Hematopoietic multipotent progenitor cell treated with erythropoietin and hydrocortisone succinate and interleukin-3 and kit ligand, for 8 days (in vitro differentiated cells): ENCODE measurements around the gene CEACAM16.
A peak's percentile ranks its signal among the peaks of the same experiment; 100 is the strongest.
"Not testable (repeated sequence)": the region's sequence is repeated elsewhere in the genome, so short reads cannot be mapped to it uniquely, and the experiment has no call there.

Experiments
- DNase-seq: peaks from one replicate; pipeline ENCODE4 v3.0.0-alpha.2; 2015

Gene CEACAM16, protein sequence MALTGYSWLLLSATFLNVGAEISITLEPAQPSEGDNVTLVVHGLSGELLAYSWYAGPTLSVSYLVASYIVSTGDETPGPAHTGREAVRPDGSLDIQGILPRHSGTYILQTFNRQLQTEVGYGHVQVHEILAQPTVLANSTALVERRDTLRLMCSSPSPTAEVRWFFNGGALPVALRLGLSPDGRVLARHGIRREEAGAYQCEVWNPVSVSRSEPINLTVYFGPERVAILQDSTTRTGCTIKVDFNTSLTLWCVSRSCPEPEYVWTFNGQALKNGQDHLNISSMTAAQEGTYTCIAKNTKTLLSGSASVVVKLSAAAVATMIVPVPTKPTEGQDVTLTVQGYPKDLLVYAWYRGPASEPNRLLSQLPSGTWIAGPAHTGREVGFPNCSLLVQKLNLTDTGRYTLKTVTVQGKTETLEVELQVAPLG

DNA sequence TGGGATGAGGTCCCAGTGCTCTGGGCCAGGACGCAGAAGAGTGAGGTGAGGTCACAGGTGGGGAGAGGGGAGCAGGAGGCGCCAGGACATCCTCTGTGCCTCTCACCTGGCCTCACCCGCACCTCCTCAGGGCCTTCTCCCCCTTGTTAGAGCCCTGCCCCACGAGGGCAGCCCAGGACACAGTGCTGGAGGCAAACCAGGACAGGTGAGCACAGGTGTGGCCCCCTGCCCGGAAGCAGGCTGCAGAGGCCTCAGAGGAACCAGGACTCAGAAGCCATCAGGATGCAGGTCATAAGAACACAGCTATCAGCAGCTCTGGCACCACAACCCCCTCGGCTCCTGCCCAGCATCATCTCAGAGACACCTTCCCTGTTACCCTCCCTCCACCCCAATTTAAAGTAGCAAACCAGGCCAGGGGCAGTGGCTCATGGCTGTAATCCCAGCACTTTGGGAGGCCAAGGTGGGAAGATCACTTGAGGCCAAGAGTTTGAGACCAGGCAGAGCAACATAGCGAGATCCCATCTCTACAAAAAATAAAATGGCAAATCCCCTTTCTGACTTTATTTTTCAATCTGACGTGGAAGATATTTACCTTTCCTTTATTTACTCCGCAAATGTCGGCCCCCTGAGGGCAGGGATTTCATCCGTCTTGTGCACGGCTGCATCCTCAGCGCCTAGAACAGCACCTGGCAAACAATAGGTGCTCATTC is at the start of gene CEACAM16:
CEACAM16 (plus strand) TSS at position 660 of the 710 bp plus-strand sequence. CDS start 2,306 bp downstream, outside the sequence.
- no peak for DNase-seq

DNA sequence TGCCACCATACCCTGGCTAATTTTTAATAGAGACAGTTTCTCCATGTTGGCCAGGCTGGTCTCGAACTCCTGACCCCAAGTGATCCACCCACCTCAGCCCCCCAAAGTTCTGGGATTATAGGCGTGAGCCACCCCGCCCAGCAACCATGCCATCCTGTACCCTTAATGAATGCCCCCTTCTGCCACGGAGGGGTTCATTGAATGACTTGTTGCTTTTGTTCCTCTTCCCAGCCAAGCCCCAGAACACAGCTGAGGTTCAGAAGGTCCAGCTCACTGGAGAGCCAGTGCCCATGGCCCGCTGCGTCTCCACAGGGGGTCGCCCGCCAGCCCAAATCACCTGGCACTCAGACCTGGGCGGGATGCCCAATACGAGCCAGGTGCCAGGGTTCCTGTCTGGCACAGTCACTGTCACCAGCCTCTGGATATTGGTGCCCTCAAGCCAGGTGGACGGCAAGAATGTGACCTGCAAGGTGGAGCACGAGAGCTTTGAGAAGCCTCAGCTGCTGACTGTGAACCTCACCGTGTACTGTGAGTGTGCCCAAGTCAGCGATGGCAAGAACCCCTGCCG is 49.3 kb upstream of the CEACAM16 start:
- DNase-seq = no peak

DNA sequence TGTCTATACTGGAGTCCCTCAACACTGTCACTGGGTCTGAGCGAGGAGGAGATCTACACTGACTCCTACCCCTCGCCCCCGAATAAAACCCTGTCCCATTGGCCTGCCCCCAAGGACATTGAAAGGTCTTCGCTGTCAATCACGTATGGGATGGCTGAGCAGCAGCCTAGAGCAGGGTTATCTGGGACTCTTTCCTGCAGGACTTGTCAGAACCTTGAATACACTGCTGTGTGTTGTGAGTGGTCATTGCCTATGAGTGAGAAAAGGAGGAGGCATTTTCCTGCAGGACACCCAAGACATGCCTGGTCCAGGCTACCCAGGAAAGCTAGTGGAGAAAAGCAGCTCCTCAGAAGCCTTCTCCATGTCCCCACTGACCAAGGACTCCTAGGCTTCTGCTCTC is 45.6 kb upstream of the CEACAM16 start:
- DNase-seq = no peak

DNA sequence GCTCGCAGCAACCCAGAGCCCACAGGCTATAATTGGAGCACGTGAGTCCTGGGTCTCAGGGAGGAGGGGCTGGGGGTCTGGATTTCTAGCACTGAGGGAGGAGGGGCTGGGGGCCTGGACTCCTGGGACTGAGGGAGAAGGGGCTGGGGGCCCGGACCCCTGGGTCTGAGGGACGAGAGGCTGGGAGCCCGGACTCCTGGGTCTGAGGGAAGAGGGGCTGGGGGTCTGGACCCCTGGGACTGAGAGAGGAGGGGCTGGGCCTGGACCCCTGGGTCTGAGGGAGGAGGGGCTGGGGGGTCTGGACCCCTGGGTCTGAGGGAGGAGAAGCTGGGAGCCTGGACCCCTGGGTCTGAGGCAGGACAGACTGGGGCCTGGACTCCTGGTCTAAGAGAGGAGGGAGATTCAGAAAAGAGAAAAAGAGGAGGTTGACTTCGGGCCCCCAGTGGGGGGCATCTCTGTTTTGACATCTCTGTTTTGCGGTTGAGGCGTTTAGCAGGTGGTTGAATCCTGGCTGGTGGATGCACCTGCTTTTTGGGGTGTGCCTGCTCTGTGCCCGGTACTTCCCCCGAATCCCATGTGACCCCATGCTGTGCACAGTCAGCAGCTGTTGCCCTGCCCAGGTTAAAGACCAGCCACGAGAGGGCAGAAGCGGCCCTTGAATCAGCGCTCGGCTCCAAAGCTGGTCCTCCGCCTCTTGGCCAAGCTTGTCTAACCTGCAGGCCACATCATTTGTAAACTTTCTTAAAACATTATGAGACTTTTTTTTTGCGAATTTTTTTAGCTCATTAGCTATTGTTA is 44.8 kb upstream of the CEACAM16 start:
- peak; percentile 65 for DNase-seq

DNA sequence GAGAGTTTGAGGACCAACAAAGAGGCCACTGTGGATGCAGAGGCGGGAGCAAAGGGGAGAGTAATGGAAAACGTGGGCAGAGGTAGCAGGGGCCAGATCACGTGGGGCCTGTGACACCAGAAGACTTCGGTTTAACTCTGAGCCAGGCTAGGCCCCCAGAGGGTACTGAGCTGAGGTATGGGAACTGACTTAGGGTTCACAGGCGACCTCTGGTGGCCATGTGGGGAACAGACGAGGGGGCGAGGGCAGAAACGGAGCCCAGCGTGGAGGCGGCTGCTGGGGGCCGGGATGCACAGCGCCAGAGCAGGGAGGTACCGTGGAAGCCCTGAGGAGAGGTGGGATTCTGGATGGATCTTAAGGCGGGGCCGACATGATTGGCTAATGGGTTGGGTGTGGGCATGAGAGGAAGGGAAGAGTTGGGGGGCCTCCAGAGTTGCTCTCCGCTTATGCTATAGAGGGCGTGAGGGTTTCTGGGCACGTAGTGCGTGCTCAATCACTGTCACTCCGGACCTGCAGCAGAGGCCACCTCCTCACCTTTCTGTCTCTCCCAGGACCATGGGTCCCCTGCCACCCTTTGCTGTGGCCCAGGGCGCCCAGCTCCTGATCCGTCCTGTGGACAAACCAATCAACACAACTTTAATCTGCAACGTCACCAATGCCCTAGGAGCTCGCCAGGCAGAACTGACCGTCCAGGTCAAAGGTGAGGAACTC is 41.6 kb upstream of the CEACAM16 start:
- peak; percentile 68 for DNase-seq

DNA sequence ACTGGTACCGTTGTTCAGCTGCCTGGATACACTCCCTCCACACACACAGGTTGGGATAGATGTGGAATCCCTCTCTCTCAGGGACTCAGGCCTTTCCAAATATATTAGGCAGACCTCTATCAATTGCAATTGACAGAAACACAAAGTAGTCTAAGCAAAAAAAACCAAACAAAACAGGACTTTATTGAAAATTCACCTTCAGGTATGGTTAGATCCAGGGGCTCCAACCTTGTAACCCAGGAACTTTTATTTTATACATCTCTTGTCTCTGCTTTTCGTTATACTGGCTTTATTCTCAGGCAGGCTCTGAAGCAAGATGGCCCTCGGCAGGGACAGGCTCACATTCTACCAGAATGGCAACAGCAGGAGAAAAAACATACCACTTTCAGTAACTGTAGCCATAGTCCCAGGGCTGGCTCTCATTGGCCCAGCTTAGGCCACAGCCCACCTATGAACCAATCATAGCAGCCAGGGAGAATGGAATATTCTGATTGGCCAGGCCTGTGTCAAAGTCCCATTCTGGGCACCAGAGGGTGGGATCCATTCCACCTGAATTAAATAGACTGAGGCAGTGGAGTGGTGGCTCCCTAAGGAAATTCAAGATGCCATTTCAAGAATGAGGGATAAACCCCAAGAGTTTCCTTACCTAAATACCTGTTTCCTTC is 40.8 kb upstream of the CEACAM16 start:
- DNase-seq = no peak

DNA sequence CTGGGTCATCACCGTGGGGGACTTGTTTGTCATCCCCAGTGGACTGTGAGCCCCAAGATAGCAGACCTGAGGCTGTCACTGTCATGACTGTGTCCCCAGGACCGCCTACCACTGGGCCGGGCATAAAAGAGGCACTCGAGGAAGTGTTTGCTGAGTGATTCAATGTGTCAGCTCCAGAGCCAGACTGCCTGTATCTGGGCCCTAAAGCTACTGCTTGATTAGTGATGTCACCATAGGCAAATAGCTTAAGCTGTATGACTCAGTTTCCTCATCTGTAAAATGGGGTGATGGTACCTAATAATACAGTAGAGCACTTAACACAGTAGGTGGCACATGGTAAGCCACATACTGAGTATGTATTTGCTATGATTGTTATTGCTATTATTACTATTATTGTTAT is 38.9 kb upstream of the CEACAM16 start:
- no peak for DNase-seq

DNA sequence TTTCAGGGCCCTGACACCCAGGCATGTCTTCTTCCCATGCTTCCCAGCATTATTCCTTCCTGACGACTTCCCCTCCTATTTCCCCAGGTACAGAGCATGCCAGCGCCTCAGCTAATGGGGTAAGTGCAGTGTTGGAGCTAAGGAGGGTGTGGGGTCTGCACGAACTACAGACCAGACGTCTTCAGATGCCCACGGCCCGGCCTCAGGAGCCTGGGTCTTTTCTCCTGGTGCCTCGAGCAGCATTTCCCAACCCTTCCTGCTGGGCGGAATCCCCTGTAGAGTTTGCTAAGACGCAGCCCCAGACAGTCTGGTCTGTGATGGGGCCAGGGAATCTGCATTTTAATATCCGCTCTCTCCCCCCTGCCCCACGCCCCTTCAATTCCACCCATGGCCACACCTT is 37.7 kb upstream of the CEACAM16 start:
- no peak for DNase-seq

DNA sequence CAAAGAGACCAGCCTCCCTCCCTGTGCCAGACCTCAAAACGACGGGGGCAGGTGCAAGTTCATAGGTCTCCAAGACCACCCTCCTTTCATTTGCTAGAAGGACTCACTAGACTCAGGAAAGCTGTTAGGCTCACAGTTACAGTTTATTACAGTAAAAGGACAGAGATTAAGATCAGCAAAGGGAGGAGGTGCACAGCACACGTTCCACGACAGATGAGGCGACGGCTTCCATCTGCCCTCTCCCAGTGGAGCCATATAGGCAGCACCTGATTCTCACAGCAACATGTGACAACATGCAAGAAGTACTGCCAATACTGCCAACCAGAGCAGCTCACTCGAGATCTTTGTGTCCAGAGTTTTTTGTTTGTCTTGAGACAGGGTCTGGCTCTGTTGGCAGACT is 37.0 kb upstream of the CEACAM16 start:
- no peak for DNase-seq

DNA sequence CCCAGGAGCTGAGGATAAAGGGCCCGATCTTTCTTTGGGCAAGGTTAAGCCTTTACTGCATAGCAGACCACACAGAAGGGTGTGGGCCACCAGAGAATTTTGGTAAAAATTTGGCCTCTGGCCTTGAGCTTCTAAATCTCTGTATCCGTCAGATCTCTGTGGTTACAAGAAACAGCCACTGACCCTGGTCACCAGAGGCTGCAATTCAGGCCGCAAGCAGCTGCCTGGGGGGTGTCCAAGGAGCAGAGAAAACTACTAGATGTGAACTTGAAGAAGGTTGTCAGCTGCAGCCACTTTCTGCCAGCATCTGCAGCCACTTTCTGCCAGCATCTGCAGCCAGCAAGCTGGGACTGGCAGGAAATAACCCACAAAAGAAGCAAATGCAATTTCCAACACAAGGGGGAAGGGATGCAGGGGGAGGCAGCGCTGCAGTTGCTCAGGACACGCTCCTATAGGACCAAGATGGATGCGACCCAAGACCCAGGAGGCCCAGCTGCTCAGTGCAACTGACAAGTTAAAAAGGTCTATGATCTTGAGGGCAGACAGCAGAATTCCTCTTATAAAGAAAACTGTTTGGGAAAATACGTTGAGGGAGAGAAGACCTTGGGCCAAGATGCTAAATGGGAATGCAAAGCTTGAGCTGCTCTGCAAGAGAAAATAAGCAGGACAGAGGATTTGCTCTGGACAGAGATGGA is 36.1 kb upstream of the CEACAM16 start:
- no peak for DNase-seq

DNA sequence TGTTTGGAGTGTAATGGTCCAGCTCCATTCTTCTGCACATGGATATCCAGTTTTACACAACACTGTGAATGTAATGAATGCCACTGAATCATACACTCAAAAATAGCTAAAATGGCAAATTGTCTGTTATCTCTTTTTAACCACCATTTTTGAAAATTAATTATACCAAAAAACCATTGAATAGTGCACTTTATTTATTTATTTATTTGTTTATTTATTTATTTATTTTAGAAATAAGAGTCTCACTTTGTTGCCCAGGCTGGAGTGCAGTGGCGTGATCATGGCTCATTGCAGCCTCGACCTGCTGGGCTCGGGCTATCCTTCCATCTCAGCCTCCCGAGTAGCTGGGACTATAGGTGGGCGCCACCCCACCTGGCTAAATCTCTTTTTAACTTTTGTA is 35.0 kb upstream of the CEACAM16 start:
- DNase-seq = no peak

DNA sequence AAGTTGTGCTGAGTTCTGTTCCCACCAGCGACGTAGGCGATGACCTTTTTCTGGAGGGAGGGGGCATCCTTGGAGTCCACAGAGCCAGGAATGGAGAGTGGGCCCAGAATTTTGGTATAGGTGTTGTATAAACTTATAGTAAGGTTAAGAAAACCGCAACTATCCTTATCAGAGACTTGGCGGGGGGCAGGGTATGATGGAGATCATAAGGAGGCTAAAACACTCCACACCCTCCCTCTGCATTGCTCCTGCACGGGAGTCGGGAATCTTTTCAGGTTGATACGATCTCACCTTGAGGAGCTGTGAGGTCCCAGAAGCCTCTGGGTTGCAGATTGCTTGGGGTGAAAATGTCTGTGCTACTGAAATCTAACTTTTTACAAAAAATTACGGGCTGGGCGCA is 34.0 kb upstream of the CEACAM16 start:
- no peak for DNase-seq

DNA sequence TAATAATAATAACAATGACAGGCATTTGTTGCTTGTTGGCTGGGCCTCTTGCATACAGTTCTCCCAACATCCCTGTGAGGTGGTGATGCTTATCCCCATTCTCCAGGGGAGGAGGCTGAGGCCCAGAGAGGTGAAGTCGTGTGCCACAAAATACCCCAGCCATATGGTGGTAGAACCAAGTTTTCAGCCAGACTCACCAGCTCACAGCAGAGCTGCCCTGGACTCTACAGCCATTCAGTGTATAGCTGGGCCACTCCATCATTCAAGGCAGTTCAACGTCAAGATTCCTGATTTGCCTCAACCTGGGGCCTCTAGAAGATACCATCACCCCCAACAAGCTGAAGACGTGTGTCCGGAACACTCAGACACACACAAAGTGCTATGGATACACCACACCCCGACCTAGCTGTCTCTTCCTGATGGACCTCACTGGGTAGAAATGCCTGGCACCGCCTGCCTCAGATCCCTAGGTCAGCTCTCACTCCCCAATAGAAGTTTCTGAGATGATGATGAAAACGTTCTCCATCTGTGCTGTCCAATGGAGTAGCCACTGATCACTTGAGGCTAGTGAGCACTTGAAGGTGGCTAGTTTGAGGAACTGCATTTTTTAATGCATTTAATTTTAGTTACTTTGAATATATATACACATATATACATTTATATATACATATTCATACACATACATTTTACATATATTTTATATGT is 31.9 kb upstream of the CEACAM16 start:
- DNase-seq = peak; percentile 31

DNA sequence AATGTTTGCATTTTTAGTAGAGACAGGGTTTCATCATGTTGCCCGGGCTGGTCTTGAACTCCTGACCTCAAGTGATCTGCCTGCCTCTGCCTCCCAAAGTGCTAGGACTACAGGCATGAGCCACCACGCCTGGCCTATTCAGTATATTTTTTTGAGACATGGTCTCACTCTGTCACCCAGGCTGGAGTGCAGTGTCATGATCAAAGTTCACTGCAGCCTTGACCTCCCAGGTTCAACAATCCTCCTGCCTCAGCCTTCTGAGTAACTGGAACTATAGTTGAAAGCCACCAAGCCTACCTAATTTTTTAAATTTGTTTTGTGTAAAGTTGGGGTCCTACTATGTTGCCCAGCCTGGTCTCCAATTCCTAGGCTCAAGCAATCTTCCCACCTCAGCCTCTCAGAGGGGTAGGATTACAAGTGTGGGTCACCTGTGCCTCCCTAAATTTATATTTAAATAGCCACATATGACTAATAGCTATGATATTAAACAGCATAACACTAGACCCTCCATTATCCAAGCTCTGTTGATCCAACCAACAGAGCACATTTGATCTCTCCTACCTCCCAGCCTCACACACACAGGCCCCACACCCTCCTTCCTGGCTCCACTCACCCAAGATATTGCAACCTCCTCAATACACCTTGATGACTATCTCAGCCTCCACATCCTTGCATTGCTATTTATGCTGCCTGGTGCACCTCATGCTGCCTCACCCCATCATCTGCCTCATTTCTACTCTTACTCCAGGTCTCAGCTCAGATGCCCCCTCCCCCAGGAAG is 29.8 kb upstream of the CEACAM16 start:
- no peak for DNase-seq

DNA sequence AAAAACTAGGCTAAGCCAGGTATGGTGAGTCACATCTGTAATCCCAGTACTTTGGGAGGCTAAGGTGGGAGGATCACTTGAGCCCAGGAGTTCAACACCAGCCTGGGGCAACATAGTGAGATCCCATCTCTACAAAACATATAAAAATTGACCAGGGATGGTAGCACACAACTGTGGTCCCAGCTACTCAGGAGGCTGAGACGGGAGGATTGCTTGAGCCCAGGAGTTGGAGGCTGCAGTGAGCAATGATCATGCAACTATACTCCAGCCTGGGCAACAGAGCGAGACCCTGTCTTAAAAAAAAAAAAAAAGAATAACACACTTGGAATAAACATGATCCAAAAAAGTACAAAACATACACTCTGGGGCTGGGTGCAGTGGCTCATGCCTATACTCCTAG is 28.9 kb upstream of the CEACAM16 start:
- DNase-seq = not testable (repeated sequence)

DNA sequence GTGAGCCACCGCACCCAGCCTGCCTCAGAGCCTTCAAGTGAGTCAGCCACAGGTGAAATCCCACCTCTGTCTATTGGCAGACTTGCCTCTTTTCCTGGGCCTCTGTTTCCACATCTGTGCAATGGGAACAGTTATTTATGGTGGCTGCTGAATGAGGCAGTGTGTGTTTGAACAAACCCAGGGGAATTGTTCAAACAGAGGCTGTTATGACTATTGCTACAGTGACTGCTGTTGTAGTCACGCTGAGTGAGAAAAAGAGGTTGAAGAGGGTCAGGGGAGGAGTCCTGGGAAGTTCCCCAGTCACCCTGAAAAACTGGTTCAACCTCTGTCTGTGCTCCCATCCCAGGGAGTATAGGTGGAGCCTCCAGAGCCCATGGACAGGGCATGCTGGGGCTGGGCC is 27.6 kb upstream of the CEACAM16 start, which contains the start of gene CEACAM19:
CEACAM19 (plus strand) TSS at position 83 of the 400 bp plus-strand sequence. CDS start 450 bp downstream, outside the sequence.
- no peak for DNase-seq

DNA sequence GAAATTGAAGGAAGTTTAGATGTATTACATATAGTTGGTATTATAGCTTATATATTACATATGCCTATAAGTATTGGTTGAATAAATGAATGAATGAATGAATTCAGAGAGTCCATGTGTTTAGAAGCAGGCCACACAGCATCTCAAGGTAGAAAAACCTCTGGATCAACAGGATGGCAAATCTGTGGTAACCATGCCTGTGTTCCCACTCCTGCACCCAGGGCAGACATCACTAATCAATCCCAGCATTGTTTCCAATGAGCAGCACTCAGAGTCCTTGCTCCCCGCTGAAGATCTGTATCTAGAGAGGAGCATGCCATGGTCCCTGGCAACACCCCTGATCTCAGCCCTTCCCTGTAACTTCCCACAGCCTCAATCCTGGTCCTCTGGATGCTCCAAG is 26.7 kb upstream of the CEACAM16 start:
- no peak for DNase-seq

DNA sequence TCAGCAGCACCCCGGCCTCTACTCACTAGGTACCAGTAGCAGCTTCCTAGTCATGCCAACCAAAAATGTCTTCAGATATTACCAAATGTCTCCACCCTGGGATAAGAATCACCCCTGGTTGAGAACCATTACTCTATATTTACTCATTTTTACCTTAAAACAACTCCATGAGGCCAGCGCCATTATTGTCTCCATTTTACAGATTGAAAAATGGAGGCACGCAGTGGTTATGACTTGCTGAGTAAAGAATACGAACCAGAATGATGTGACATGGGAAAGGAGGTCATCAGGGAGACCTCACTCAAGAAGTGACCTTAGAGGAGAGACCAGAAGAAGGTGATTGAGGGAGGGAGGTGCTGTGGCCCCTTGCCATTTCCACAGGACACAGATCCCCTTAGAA is 25.4 kb upstream of the CEACAM16 start:
- no peak for DNase-seq

DNA sequence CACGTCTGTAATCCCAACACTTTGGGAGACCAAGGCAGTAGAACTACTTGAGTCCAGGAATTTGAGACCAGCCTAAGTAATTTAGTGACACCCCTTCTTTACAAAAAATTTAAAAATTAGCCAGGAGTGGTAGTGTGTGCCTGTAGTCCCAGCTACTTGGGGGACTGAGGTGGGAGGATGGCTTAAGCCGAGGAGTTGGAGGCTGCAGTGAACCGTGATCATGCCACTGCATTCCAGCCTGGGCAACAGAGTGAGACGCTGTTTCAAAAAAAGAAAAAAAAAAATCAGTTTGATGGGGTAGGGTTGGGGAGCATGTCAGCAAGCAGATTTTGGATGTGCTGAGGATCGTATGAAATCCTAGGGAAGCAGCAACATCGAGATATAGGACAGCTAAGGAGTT is 23.4 kb upstream of the CEACAM16 start:
- no peak for DNase-seq
